Spleen (tissue), 7 donors: Measurements from ENCODE around the gene BANP.
"Not testable (repeated sequence)": the region's sequence is repeated elsewhere in the genome, so short reads cannot be mapped to it uniquely, and the experiment has no call there.

Experiments
- CTCF ChIP-seq, 11 experiments: fragments of 200-600 bp in 7 of 11; fragments of 450-650 bp in 4 of 11; sonication (generic) in 4 of 11; IDR thresholded peaks in 8 of 11; conservative IDR thresholded peaks in 3 of 11; 1 replicate in 7 of 11; 2 replicates in 4 of 11; pipeline versions ENCODE4 v1.4.0 to v1.8.0; 2016 to 2021; ENCODE audit warnings: antibody characterized with exemption in 11 of 11, inconsistent platforms in 4 of 11, mild to moderate bottlenecking in 1 of 11
- POLR2A ChIP-seq, 3 donors: fragments of 450-650 bp; IDR thresholded peaks; one replicate each; pipeline ENCODE4 v1.5.1; 2017; ENCODE audit warnings: antibody characterized with exemption in 3 of 3, mild to moderate bottlenecking in 1 of 3
- POLR2AphosphoS5 ChIP-seq, 3 donors: sonication (generic); formaldehyde crosslinking; IDR thresholded peaks; one replicate each; pipeline ENCODE4 v1.5.1; 2017; ENCODE audit warnings: antibody characterized with exemption in 3 of 3
- donor health status: DM: no; HTN: no; CAD: no; lungs with moderate emphysema.
- donor health status: DM: no; HTN: no; CAD: no.
- donor health status: DM: no; HTN: no; CAD: no.

DNA sequence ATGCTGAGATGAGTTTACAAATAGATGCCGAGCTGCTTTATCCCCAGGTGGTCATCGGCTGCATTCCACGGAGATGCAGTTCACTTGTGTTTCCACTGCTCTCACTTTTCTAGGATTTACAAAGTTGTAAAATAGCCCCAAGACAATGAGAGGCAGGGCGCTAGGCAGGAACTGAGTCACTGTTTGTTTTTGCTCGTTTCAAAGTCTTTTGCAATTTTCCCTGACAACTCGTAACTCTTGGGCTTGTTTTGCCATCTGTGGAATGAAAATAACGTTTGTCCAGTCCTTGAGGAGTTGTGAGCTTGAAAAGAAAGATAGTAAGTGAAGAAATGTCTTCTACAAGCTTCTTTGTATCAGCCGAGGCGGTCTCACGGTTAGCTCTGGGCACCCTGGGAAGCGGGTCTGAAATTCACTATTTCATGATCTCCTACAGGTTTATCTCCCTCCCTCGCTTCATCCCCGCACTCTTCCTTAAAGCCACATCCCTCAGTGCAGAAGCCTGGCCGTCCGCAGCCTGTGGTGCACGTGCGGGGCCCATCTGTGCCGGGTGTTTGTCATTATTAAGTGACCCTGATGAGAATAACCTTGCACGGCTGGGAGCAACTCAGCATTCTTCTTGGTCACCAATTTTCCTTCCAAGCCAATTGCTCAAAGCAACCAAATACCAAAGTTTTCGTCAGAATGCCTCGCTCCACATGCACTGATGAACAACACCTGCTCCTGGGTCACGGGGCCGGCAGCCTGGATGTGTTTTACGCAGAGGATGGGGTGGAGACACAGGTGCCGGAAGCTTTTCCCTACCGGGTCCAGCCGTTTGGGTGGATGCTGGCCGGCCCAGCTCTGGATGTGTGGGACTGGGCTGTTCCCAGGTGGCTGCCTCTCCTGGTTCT lies 167.9 kb downstream of the BANP start:
- TF ChIP-seq CTCF (IDR thresholded peaks at IDR 0.05 in 8 of 11, conservative IDR thresholded peaks at IDR 0.05 in 3 of 11); POLR2A (IDR thresholded peaks at IDR 0.05); POLR2AphosphoS5 (IDR thresholded peaks at IDR 0.05): not testable (repeated sequence)
